Stimulated activated CD4-positive, alpha-beta T cell treated with anti-CD3 and anti-CD28 coated beads, Interleukin-1b, Interleukin-23, amount 100 ng/mL, for 48 hours (primary cell): ENCODE results near the gene HOXD9.
A peak's percentile ranks its signal among the peaks of the same experiment; 100 is the strongest.

ENCODE experiments used
- DNase-seq: peaks from one replicate; pipeline ENCODE4 v3.0.0-alpha.2; 2020

Gene HOXD9

DNA sequence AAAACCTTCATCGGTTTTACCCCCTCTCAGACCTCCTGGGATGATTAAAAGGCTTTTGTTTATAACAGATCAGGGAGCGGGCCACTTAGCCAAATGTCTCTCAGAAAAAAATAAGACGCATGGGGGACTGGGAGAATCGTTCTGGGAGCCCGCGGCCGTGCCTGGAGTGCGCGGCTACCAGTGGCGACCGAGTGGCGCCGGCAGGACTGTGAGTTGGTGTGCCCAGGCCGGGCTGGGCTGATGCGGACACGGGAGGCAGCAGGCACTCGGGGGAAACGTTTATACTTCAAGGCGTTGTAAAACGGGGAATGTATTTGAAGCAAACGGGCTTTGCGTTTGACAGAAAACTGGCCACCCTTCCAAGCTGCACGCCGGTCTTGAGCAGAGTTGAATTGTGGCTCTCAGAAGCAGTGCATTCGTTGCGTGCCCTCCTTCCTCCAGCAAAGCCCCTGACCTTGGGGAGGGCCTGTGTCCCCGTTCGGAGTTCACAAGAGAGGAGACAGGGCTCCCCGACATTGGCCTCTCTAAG lies 10.6 kb upstream of the HOXD9 start:
- DNase-seq: no peak

DNA sequence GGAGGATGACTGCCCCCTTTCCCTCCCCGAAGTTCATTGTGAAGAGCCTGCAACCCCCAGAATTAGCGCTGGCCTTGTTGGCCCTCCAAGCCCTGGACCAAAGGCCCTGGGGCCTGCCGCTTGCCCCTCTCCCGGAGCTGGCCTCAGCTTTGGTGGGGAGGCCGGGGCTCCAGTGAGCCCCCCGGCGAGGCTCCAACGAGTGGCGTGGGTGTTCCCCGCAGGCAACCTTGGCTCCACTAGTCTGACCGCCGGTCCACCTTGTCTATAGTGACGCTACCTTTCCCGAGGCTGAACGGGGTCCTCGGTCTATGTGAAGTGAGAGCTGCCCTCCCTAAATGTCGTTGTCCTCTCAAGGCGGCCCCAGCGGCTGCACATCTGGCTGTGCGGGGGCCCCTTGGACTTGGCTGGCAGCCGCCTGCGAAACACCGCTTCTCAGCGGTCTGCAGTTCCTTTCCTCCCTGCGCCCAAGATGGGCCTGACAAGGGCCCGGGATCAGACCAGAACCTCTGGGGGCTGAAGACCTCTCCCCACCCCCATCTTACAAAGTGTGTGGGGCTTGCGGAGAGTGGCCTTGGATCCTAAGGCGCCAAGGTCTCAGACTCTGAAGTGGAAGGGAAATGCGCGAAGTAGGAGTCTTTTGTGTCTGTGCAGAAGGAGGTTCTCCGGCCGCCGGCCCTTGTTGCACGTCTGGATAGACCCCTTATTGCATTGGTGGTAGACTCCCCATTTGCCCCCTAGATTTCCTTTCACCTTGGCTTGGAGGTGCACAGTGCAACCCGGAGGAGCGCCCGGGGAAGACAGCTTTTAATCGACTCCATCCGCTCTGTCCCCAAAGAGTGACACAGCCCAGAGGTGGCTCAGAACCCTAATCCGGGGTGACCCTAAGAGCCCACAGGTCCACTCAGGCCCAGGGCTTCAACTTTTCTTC lies 9.9 kb upstream of the HOXD9 start:
- DNase-seq: no peak

DNA sequence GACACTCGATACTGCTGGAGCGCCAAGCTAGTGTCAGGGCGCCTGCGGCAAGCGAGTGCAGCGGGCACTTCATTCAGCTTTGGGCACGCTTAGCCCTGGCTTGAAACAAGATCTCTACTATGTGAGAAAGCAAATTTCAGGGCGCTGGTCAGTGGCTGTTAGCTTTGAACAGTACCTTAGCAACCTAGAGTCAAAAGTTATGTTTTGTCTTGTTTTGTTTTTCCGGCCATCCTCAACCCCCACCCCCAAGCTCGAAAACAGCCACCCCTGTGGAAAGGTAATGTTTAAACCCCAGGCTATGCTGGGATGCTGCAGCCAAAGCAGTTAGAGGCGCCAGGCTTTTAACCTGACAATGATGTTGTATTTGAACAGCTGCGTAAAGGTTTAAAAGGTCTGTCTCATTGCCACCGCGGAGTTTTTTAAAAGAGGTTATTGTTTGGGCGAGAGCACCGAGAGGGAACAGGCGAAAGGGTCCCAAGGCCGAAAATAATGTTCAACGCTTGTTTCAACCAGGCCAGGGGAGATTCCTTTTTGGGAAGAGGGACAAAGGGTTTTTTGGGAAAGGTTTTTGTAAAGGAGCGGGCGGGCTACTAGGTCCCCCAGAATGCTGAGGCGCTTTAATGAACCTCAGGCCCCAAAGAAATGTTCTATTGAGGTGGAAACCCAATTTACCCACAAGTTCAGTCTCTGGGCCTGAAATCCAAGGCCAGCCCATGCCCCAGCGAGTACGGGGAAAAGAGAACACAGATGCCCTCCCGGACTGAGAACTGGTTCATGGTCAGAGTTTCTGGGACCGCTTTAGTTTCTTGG lies 8.2 kb upstream of the HOXD9 start:
- no peak for DNase-seq

DNA sequence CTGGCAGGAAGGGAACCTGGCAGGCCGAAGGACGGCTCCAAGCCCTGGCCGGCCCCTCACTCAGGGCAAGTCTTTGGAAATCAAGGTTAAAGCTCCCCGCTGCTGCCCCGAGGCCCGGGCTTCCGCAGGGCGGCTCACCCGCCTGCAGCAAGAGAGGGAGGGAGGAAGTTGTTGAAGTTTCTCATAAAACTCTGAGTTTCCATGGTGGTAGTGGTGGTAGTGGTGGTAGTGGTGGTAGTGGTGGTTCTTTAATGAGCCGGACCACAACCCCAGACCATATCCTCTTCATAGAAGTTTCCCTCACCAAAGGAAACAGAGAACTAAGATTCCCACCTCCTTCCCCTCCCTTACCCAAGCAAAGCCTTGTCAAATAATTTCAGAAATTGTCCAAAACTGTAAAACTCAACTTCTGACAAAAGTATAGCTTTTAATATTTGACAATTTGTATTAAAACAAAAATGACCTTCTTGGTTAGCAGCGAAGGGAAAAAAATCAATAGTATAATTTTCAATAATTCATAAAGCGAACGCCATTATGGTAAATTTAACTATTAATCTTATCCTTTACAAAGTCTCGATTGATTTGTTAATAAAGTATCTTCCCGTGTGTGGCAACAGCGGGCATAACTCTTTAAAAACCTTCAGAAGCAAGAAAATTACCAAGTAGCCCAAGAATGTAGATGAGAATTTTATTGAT lies 7.4 kb upstream of the HOXD9 start:
- no peak for DNase-seq

DNA sequence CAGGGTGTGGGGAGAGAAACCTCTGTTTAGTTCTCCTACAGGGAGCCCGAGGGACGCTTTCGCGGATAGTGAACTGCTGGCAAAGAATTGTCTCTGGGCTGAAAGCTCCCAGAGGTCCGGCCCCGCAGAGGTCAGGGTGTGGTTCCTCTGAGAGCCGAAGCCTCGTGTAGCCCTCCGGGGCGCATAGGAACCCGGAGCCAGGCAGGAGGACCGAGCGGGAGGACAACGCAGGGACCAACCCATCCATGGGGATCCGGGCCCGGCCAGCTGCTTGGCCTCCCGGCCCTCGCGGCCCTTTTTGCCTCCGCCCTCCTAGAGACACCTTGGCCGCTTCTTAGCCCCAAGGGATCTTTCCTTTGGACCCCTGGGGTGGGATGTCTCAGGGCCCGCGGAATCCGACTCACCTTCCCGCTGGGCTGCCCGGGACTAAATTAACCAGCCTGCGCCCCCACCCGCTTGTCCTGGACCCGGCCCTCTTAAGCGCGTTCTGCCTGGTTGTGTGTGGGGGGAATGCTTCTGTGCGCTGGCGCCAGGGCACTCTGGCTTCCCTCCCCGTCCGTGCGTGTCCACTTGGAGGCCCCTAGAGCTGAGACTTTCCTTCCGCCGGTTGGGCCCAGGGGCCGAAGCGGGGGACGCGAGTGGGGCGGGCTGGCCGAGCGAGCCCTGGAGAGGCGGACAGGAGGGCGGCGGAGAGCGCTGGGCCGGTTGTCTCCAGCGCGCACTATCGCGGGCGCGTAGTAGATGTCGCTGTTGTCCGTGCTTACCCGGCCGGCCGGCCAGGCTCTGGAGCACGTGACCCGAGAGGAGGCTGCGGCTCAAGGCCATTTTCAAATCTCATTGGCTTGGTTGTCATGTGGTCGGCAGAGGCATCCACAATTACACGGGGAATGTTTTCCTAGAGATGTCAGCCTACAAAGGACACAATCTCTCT lies 6.4 kb upstream of the HOXD9 start, which contains the start of gene HOXD10:
Gene HOXD10 (plus strand): TSS at position 896 of the 931 bp plus-strand sequence. CDS start 56 bp downstream, outside the sequence.
- DNase-seq: no peak

DNA sequence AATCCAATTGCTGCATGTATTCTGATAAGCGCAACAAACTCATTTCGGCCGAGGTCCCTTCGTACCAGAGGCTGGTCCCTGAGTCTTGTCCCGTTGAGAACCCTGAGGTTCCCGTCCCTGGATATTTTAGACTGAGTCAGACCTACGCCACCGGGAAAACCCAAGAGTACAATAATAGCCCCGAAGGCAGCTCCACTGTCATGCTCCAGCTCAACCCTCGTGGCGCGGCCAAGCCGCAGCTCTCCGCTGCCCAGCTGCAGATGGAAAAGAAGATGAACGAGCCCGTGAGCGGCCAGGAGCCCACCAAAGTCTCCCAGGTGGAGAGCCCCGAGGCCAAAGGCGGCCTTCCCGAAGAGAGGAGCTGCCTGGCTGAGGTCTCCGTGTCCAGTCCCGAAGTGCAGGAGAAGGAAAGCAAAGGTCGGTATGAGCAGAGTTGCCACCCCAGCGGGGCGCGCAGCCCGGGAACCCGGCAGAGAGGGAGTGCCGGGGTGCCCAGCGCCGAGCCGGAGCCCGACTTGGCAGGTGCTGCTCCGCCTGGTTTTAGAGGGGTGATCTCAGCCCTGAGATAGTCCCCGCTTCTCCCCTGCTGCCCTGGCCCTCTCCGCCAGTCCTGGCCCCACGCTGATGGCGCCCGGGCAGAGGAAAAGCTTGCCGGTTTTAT lies 5.2 kb upstream of the HOXD9 start:
- DNase-seq: no peak

DNA sequence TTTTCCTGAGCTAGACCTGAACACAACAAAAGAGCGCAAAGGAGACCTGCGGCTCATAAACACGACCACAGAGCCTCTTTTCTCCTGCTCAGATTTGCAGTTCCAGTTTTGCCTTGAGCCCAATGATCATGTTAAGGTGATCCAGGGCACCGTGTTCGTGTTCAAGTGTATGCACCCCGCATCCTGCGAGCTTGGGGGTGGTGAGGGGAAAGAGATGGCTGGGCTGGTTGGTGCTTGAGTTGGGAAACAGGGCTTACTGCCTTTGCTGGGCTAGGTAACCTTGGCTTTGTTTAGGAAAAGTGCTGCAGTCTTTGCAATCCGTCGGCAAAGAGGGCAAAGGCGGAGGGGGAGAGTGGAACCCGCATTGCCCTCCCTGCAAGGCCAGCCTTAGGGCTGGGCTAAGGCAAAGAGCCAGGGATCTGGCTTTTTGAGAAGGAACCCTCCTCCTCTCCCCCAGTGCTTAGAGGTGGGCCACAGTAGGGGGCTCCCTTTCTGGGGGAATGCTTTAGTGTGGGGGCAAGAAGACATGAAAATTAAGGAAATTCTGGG lies 4.6 kb upstream of the HOXD9 start:
- DNase-seq: no peak

DNA sequence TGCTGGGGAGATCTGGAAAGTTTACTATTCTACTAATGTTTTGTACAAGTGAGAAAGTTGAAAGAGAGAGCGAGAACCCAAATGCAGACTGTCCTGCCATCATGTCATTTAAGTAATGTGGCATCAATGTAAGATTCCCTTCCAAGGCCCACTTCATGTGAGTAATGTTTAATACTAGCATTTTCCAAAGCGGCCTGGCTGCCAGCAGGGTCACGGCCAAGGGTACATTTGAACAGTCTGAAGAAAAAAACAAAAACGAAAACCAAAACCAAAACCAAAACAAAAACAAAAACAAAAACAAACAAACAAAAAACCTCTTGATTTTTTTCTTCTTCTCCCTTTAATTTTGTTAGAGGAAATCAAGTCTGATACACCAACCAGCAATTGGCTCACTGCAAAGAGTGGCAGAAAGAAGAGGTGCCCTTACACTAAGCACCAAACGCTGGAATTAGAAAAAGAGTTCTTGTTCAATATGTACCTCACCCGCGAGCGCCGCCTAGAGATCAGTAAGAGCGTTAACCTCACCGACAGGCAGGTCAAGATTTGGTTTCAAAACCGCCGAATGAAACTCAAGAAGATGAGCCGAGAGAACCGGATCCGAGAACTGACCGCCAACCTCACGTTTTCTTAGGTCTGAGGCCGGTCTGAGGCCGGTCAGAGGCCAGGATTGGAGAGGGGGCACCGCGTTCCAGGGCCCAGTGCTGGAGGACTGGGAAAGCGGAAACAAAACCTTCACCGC lies 3.7 kb upstream of the HOXD9 start:
- peak; percentile 32 for DNase-seq

DNA sequence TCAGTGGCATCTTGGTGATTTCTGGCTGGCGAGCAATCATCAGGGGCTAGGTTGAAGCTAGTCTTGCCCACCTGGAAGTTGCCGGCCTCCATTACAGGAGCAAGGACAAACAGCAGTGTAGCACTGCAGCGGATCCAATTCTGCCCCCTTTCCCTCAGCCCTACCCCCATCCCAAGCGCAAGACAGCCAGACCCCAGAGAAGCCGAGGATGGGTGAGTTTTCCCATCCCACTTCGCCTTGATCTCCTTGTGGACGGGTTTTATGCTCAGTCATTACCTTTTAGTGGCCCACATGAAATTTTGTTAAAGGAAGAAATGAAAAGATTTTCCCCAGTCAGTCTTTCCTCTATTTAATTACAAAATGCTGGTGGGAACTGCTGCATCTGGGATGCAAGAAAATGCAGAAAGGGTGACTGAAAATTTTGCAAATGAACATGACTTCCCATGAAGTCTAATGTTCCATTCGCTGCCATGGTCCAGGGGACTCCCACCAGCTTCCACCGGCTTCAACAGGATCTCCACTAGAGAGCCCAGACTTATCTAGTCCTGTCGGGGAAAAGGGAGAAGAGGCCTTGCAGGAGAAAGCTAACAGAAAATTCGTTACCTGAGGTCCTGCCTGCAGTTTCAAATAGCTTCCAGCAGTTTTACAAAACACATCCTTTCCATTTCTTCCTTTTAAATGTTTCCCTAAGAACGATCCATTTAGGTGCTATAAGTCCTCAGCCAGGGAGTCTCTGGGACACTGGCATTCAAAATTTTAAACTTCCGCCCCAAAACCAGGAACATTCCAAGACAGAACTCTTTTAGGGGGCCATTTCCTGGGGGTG lies 1.9 kb upstream of the HOXD9 start:
- no peak for DNase-seq

DNA sequence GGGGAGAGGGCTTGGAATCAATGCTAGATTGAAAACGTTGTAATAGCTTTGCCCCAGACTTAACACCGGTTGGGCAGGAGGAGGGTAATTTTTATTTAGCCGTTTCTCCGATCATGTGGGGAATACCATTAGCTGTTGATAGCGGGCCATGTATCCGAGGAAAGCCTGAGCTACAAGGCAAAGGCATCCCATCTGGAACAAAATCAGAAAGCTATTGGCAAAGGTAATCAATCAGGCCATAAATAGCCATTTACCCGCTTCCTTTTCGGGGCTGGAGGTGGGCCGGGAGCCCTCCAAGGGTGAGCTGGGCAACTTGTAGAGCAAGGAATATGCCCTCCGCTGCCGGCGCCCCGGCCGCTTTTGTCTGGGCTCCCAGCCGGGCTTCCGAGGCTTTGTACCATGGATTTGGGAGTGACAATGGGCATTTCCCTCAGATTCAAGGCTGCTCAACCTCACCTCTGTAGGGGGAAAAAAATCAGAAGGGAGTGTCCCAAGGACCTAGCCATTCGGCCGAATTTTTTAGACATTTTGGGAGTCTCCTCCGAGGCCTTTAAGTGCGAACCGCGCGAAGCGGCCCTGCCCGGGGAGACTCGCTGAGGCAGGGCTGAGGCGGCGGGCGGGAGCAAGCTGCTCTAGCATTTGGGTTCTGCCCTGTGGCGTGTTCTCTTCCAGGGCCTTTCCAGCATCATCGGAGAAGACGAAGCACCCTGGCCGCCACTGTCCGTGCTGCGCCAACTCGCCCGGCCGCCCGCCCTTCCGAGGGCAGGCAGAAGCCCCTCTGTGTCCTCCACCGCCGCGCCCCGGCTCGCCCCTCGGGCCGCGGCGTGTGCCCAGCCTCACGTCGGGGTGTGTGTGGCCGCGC lies 1.1 kb upstream of the HOXD9 start:
- DNase-seq: no peak

DNA sequence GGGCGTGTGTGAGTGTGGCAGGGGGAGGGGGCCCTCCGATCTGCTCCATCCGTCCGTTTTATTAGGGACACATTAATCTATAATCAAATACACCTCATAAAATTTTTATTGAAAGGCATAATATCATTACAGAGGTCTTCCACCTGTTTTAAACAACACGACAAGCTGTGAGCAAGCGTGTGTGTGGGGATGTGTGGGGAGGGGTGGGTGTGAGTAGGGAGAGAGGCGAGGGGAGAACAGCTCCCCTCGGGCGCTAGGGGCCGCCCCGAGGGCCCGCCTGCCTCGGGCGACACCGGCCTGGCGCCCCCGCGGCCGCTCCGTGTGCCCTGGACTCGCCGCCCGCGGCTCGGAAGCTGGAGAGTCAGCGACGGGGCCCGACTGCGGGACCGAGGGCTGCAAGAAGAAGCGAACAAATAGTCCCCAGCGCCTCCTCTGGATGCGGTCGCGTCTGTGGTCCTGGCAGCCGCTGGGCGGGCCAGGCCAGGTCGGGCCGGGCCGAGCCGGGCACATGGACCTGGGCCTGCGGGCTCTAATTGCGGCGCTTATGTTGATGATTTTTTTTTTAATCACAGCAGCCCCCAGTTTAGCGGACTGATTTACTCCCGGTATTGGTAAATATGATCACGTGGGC lies 352 bp upstream of the HOXD9 start:
- no peak for DNase-seq

DNA sequence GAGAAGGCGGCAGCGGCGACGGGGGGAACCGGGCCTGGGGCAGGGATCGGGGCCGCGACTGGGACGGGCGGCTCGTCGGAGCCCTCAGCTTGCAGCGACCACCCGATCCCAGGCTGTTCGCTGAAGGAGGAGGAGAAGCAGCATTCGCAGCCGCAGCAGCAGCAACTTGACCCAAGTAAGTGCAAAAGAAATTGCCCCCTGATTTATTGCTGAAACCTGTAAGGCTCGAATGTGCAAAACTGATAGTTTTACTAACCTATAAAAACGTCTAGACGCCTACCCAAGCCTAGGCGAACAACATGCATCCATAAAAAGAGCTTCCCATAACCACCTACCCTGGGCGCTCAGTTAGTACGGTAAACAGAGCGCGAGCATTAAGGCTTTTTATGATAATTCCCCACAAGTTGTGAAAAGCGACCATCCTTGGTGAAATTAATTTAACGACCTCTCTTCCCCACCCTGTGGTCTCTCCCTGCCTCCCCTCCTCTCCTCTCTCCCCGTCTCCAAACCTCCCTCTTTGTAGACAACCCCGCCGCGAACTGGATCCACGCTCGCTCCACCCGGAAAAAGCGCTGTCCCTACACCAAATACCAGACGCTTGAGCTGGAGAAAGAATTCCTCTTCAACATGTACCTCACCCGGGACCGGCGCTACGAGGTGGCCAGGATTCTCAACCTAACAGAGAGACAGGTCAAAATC lies 1.0 kb downstream of the HOXD9 start:
- no peak for DNase-seq

DNA sequence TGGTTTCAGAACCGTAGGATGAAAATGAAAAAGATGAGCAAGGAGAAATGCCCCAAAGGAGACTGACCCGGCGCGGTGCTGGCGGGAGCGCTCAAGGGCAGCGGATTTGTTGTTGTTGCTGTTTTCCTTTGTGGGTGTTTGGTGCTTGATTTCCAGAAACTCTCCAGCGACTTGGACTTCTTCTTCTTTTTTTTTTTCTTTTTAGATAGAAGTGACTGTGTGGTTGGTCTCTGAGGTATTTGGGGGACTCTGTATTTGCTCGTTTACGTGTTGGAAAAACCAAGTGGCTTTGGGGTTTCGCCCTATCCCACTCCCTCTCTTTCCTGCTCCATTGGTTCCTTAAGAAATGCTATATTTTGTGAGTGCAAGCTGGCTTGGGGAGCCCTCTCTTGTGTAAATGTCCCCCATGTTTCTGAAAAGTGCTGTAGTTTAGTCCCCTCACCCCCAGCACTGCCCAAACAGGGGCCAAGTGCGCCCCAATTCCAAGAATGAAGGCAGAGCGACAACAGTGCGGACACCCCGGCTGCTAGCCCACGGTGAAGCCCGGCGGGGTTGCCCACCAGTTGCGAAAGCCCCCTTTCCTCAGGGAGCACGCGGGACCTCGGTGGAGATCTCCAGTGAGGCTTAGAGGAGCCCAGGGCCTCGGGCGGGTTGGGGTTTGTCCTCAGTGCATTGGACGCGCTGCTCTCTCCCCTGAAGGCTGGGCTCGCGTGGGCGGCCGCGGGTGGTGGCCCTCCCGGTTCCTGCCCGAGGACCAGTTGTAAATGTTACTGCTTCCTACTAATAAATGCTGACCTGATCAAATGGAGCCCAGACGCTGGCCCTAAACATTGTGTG lies 1.8 kb downstream of the HOXD9 start:
- DNase-seq: no peak

DNA sequence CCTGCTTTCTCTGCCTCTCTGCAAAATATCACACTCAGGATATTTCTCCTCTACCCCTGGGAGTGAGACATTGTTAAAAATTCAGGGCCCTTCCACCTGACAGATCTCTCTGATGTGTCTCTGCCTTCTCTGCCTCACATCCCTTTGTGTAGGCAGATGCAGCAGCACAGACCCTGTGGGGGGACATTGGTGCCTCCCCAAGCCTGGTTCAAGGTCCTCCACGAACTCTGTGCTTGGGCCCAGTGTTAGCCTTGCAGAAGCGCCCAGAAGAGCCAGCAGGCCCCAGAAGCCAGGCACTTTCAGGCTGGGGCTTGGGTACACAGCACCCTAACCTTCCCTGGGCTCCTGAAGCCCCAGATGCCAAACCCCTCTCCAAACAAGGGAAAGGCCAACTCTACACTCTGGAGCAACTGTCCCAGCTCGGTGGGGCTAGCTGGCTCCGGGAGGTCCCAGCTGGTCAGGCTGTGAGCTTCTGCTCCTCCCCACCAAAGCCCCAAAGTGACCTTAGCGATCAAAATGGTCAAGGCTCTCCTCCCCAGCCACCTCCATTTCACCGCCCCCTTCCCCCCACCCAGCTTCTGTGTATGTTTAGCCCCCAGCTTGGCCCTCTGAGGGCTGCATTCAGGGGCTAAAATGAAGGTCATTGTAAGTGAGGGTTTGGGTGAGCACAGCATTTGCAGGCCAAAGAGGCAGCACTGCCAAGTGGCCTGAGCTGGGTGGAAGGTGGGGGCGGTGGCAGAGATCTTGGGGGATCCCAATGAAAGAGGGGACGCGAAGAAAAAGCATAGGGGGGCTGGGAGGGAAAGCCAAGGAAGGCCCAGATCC lies 2.6 kb downstream of the HOXD9 start:
- no peak for DNase-seq

DNA sequence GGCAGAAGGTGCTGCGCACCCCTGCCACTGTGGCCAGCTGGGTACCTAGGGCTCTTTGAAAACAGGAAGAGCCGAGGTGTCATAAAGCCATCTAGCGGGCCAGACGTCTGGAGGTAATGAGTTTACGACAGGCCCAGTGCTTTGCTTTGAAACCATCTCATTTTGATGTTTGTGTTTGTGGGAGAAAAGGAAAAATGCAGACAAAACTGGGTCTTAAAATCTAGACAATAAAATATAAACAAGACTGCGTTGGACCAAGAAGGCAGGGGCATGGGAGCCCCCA lies 3.2 kb downstream of the HOXD9 start:
- DNase-seq: no peak
